HS-5 (cell line): ENCODE measurements around the gene INO80B.

ENCODE experiments used
- DNase-seq: peaks from one replicate; pipeline ENCODE4 v3.0.0-alpha.2; 2012; ENCODE audit warnings: low read depth

INO80B gene

GRCh38 chr2:74502720-74503505 lies 48.0 kb downstream of the INO80B start:
- no peak for DNase-seq

GRCh38 chr2:74503506-74504475 lies 48.9 kb downstream of the INO80B start:
- DNase-seq, result no peak

- no peak for DNase-seq
Measured at GRCh38 chr2:74504591-74504990, 49.7 kb downstream of the INO80B start.

DNA sequence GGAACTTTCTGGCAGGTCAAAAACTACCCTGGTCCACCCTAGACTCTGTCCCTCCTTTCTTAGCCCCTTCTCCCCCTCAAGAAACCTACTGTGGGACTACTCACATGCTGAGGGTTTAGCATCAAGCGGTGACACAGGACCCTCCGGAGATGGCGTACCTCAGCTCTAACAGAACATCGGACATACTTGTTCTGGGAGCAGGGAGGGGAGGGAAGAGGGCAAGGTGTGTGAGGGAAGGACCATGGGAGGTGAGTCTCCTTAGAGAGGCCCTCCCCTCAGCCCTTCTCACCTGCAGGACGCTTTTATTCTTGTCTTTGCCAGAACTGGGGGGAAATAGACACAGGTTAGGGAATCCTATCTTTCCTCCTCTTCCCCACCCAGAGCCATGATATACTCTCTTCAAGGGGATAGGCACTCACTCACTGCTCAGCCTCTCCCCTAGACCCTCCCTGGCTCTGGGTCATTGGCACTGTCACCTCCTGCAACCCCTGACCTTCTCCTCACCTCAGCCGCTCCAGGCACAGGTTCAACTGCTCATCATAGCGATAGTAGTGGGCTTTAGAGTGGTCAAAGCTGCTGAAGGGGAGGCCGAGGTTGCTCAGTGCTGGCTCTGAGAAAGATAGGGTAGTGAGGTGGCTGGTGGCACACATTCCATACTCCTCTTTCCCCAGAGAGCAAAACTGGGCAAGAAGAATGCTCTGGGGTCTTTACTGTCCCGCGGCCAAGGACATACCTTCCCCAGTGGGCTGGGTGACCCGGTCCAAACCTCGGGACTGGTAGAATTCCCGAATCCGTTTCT lies 50.8 kb downstream of the INO80B start:
- DNase-seq, result no peak

DNA sequence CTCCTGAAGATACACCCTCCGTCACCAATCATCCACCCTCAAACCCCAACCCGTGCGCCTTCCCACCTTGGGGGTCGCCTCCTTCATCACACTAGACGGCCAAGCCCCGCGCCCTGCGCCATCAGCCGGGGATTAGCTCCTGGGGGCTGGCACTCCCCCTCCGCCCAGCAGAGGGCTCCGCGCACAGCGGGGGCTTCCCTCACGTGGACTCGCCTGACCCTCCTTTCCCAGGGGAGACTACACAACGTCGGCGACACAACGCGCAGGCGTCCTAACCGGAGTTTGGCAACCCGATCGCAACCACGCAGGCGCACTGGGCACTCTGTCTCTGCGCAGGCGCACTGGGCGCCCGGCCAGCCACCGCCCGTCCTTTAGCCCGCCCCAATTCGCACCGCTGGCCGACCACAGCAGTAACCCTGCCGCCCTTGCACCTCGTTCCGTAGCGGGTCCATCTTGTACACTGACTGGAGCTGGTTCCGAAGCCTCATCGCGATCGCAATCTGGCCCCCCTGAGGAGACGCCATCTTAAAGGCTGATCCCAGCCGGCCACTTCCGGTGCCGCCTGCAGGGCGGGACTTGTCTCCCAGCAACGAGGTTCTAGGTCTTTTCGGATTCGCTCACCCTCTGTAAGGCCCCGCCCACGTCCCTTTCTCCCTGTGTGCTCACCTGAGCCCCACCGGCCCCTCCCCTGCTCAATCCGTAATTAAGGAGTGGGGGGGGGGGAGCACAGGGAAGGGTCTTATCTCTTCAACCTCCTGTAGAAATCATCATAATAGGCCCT lies 52.4 kb downstream of the INO80B start, which contains the start of gene PCGF1:
Gene PCGF1, minus strand, starts transcription at position 551 of the 781 bp plus-strand sequence. Its CDS starts 27 bp downstream, at position 524.
- DNase-seq, result peak; percentile 95
